HG02852 (cell line): ENCODE results near the gene CACHD1.
"Not testable (repeated sequence)": the region's sequence is repeated elsewhere in the genome, so short reads cannot be mapped to it uniquely, and the experiment has no call there.

Experiments
- ATAC-seq: cut with Tn5 transposase; IDR thresholded peaks from one replicate; pipeline ENCODE4 v1.9.1; 2021; ENCODE audit warnings: mild to moderate bottlenecking, moderate library complexity; ENCODE audit not compliant: unreplicated experiment

The CACHD1 gene

DNA sequence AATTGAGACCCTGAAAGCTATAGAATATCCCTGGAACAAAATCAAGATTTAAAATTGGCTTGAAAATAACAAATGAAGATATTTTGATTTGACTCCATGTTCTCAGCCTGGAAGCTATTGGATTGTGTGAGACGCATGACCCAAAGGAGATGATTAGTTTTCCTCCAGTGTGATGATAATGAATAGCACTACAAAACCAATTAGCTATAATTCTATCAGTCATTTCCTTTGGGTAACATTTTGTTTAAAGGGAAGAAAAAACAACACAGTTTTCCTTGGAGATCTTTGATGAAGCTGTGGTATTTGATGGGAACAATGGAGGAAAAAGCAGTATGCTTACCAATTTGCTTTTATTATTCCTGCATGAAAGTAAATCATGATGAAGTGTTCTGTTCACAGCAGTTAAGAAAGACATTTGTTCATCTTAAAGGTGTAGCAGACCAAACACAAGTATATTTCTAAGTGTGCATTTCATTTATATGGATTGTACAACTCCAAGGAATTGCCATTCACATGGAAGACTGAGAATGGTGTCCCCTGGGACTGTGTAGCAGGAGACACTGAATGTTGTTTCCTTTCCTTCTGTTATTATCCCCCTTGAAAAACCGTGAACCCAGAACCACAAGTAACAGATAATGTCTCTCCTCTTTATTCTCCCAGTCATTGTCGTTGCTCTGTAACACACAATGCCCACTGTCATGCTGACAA is 111.4 kb downstream of the CACHD1 start:
- no peak for ATAC-seq

DNA sequence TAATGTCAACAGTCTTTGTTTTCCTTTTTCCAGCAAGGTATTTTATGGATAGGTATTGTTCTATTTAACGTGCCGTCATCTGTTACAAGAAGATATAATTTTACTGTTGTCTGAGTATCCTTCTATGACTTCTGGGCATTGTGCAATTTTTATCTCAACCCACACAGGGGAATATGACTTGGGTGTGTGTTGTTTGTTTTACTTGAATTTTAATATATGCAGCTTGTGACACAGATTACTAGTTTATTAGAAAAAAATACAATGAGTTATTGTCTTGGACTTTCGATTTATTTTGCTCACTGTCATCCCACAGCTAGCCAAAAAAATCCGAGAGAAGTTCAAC is 111.9 kb downstream of the CACHD1 start:
- ATAC-seq = no peak

DNA sequence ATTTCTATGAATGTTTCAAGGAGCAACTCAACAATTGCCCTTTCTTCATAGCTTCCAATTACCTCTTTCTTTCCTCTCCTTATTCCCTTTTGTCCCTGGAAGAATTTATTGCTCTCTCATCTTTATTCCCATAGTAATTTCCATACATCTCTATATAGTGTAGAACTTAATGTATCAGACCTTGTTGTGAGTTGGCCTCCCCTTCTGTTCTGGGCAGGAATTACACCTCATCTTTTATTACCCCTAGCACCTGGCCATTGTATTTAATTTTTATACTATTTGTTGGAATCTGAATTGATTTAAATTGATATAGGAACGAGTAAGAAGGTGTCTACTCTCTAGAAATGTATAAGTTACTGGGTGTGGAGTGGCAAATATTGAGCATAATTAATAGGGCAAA is 114.5 kb downstream of the CACHD1 start:
- ATAC-seq = no peak

DNA sequence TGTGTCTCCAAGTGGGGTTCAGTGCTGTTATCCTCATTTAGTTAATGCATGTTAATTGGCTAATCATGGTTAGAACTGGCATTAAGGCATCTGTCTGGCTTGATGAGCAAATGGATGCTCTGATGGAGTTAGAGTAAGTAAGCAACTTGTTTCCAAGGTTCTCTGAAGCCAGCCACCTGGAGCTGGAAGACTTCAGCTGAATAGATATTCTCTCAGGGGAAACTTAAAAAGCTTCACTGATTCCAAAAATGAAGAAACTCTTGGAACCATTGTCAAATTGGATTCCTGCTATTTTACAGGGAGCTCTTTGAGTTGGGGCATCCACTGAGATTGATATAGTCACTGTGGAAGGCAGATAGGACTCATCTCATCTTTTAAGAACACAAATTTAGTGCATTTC is 118.9 kb downstream of the CACHD1 start:
- ATAC-seq = no peak

DNA sequence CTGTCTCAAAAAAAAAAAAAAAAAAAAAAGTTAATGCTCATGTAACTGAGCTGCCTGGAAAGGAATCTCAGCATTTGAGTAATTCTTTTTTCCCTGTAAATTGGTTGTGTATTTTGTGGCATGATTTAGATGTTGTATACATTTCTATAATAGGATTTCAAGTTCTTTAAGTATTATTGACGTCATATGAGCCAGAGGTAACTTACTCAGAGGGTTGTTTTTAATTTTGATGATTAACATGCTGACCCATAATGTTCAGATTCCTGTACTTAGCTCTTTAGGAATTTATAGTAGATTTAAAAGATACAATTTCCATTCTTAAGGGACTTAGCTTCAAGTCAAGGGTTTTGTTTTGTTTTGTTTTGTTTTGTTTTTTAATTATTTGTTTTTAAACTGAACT is 120.4 kb downstream of the CACHD1 start:
- no peak for ATAC-seq

DNA sequence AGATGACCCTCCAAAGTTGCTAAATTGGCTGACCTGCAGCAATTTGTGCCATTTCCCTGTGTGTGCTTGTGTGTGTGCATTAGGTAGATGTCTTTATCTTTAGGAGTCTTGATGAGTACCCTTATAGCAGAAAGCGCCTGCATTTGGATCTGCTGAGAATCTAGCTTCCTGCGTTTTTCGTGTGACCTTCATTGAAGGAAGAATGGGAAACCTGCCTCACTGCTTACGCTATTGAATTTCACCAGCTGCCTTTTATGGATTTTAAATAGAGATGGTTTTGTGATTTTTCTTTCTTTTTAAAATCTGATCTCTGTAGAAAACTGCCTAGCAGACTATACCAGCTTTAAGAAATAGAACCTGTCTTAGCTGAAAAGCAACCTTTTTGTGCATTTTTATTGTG is 124.5 kb downstream of the CACHD1 start:
- ATAC-seq = no peak

DNA sequence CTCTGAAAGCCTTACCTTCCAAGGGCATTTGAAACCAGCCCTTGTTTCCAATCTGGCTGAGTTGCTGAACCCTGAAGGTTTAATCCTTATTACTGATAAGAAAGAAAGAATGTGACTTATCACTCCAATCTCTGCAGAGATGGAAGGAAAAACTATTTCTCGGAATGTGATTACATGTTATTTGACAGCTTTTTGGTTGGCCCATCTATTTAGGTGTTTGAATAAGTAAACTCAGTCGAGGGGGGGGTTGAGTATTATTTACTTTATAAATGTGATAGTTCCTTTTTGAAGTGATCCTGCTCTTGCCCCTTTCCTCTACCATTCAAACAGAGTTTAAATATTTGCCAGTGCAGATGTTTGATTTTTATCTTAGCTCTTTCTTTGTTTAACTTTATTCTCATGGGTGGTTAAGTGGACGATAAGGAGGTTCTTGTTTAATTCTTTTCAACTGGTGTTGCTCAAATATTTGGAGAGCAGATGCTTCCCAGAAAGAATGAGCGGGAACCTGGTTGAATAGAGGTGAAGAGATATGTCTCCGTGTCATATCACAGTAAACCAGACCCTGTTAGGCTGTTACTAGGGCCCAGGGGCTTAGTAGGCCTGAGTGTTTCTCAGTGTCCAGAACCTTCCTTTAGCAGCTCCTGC is 126.1 kb downstream of the CACHD1 start:
- ATAC-seq = no peak

DNA sequence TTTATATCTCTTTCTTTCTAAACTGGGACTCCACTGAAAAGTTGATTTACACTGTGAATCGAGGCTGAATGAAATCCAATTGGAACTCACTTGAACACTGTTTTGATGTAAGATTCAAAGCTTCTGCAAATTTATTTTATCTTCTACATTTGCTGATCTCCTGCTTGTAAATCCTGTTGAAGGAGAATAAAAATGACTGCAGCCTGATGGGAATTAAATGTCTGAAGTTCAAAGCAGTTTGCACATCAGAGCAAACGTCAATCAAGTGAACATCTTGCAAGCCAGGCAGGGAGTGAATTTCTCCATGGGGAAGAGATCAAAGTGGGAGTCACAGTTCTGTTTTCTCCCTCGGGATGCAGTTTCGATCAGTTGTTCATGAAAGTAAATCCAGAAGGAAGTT is 127.2 kb downstream of the CACHD1 start:
- ATAC-seq = no peak

DNA sequence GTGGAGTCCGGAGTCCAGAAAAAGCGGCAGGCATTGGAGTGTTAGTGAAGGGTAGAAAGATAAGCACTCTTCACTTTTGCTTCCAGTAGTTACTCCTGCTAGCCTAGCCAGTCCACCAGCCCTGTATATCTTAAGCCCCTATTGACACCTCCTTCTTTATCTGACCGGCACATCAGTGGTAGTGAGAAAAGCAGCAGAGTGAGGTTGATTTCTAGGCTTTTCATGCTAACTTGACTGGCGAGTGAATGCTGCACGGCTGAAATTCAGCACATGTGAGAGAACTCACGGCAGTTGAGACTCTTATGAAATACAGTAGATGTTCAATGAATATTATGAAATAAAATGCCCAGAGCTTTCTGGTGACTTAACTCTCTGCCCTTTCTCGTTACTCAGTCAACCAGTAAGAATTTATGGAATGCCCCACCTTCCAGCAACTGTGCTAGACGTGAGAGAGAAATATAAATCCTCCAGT is 128.2 kb downstream of the CACHD1 start:
- no peak for ATAC-seq

DNA sequence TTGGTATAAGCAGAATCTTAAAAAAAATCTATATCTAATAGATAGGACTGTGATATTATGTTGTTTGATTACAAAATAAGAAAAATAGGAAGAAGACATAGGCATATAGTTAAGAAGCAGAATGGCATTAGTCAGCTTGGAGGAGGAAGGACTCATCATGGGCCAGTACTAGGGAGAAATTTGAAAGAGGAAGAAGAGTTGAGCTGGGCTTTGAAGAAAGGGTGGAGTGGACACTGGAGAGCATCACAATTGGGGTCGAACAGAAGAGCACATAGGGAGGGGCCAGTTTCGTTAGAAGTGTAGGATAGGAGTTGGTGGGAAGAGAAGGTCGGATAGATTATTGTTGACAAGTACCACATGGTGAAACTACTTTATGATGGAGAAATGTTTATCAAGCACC is 129.3 kb downstream of the CACHD1 start:
- no peak for ATAC-seq

DNA sequence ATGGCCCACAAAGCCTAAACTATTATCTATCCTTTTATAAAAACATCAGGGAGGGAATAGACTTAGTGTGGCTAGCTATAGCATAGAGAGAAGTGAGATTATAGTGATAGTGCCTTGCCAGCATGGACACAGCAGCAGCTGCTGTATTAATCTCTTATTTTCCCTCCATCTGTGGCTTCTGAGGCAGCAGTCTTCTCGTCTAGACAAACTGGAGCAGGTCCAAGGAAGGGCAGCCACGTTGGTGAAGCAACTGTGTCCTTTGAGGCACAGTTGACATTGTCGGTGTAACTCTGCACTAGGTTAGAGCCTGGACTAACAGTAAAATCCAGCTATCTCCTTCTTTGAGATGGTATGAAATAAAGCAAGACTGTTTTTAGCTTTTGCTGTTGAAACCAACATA is 131.3 kb downstream of the CACHD1 start:
- ATAC-seq = no peak

DNA sequence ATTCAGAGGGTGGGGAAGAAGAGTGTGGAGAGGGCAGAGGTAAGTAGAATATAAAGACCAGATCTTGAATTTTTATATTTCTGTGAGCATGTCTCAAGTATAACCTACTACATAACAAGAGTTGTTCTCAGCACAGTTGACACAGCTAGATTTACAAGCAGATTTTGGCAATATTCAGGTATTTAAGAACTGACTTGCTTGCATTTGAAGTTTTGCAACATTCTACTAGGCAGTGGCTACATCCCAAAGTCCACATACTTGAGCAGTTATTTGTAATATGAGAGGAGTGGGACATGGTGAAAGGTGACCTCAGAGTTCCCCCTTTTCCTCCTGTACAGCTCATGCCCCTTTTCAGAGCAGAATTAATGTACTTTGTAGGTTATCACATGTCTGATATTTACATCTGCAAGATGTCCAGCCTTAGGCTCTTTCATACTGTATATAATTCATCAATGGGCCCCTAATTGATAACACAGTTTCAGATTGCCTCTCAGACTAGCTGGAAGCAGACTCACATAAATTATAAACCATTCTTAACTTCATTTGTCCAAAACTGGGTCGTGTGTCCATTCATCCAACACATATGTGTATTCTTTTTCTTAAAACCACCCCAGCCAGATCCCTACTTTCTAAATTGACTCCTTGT is 138.2 kb downstream of the CACHD1 start:
- ATAC-seq = no peak

DNA sequence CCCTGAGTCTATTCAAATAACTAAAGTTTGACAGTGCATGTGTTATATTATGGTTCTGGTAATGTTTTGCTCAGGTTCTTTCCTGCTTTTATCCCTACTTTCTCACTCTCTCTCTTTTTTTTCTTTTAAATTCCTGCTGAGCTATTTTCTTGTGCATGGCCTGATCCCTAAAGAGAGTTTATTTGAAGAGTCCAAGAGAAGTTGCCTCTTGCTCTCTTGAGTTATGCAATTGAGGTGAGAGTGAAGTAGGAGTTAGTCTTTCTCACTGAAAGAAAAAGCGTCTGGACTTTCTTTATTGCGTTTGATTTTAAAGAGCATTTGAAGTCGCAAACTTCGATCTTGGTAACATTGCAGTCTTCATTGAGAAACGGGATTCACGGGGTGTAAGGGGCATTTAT is 138.7 kb downstream of the CACHD1 start:
- ATAC-seq = no peak

DNA sequence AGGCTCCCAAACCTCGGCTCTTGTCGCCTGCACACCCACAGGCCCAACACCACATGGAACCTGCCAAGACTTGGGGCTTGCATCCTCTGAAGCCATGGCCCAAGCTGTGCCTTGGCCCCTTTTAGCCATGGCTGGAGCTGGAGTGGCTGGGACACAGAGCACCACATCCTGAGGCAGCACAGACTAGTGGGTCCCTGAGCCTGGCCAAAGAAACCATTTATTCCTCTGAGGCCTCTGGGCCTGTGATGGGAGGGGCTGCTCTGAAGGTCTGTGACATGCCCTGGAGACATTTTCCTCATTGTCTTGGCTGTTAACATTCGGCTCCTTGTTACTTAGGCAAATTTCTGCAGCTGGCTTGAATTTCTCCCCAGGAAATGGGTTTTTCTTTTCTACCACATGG is 141.0 kb downstream of the CACHD1 start:
- ATAC-seq = not testable (repeated sequence)

DNA sequence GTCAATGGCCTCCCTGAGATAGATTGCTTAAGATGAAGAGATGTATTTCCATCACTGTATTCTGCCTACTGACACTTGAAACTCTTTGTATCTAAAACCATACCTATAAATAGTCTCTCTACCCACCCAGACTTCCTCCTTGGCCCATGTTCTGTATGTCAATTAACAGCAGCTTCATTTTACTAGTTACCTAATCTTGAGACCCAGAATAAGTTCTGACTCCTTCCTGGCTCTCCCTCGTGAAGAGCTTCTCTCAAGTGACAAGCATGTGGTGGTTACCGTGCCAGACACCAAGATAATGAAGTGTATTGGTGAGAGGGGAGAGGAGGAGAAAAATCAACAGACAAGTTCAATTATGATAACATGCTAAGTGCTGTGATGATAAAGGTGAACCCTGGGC is 146.1 kb downstream of the CACHD1 start:
- ATAC-seq = no peak

DNA sequence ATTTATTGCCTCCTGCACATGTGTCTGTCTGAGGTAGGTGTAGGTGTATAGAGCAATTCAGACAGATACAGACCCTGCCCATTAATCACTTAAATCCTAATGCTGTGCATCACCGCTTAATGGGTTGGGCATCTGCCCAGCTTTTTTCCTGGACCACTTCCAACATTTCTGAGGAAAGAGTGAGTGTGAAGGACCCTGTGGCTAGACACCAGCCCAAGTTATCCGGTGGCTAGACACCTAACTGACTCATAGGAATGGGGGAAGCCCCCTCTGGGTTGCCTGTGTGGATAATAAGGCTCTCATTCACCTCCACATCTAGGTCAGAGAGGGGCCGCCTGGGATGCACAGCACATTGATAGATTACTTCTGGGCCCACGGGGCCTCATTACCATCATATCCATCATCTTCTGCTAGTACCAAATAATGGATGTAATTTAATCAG is 153.8 kb downstream of the CACHD1 start:
- no peak for ATAC-seq

DNA sequence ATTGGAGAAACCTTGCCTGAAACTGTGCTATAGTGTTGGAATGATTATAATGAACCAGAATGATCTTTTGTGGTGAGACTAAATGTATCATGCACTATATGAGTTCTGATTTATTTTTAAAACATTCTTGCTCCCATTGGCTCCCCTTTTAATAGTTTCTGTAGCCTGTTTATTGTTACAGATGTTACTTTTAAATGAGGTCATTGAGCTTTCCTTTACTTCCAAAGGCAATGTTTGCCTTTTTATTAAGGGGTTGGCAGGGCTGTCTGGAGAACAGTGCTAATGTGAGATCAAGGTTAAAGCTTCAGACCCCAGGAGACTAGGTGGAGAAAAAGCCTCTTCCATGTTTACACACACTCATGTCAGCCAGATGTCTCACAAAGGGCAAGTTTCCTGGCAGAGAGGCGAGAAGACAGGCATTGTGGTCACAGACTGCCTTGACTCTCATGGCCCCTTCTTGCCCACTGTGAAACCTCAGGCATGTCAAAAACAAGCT is 154.3 kb downstream of the CACHD1 start:
- ATAC-seq = no peak

DNA sequence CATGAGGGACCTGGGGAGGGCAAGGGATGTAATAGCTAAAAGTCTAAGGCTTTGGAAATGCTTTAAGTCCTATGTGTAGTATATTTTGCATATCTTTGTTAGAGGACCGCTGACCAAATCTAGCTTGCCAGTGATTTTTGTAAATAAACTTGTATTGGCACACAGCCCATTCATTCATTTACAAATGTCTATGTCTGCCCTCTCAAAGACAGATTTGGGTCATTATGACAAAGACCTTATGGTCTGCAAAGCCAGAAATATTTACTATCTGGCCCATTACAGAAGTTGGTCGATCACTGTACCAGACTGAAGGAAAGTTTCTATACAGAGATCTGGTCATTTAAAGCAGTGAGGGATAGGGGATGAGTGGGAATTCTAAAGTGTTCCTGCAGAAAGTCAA is 154.9 kb downstream of the CACHD1 start:
- no peak for ATAC-seq

DNA sequence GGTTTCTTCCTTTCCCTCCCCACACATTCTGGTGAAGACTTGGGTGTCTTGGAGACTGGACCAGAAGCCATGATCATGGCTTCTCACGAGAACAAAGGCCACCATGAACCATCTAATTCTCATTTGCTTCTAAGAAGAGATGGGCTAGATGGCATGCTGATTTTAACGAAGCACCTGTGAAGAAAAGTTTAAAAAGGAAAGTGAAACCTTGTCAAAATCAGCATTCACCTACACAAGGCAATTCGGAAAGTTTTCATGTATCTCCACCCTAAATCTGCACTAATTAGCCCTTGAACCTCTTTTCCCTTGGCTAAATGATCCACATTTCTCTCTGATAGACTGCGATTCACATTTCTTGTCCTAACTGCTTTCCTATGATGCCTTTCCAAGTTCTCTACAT is 160.7 kb downstream of the CACHD1 start:
- no peak for ATAC-seq

DNA sequence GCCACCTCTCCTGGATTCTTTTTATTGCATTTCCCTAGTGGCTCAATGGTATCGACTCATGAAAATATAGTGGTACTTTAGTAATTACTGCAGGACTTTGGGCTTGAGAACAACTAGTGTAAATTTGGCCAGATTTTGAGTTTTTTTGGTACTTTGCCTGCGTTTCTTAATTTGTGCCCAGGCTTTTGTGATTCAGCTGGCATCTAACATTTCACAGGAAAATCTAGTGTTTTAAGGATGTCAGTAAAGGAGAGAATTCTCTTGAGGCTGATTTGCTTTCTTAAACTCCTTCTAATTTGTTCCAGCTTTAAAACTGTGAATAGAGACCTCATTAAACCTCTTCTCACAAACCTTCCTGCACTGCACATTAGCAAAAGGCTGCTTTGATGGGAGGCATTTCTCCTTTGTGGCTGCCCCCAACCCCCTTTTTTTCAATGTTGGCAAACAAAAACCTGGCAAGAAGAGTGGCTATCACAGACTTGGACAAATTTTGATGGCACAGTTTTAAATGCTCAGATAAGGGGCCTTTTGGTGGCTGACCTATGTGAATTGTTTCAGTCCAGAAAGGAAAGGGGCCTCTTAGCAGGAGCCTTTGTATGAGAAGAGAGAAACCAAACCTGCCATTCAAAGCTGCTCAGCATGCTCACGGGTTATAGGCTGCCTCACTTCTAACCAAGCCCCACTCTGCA is 161.6 kb downstream of the CACHD1 start:
- ATAC-seq = no peak

DNA sequence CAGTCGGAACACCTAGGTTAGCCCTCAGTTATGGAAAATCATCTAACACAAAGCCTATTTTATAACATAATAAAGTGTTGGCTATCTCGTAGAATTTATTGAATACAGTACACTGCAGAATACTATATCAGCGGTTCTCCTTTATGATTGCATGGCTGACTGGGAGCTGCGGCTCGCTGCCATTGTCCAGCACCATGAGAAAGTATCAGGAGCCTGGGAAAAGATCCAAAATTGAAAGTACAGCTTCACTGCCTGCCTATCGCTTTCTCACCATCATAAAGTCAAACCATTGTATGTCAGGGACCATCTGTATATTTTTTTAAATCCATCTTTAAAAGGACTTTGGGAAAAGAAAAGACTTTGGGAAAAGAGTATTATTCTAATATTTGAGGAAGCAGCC is 163.0 kb downstream of the CACHD1 start:
- no peak for ATAC-seq

DNA sequence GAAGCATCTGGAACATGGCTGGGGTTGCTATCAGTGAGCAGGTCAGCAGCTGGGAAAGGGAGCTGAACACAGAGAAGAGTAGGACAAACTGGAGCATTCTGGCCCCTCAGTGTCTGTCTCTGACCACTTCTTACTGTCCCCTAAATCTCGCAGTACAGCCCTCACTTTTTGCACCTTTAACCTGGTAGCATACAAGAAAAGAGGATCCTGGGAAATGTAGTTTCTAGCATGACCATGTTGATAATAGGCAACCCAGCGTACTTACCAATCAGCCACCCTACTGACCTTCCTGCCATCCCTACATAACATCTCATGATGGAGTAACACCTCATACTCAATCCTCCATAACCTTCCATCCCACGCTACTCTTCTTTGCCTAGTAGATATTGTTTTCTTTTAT is 175.8 kb downstream of the CACHD1 start:
- ATAC-seq = no peak
